Stomach (tissue), 4 donors: Measurements from ENCODE around the gene CENPH.

Source experiments
- POLR2AphosphoS5 ChIP-seq, 3 donors: sonication (generic); formaldehyde crosslinking; IDR thresholded peaks; one replicate each; pipeline ENCODE4 v1.6.1; 2016; ENCODE audit warnings: antibody characterized with exemption in 3 of 3
- TF ChIP-seq, protein P1 (sequence below), 7 experiments: fragments of 450-650 bp in 4 of 7; fragments of 200-600 bp in 3 of 7; sonication (generic) in 3 of 7; IDR thresholded peaks; one replicate each; pipeline ENCODE4 v1.5.1; 2016 to 2019; ENCODE audit warnings: antibody characterized with exemption in 7 of 7, control low read depth in 2 of 7, mild to moderate bottlenecking in 1 of 7

DNA sequence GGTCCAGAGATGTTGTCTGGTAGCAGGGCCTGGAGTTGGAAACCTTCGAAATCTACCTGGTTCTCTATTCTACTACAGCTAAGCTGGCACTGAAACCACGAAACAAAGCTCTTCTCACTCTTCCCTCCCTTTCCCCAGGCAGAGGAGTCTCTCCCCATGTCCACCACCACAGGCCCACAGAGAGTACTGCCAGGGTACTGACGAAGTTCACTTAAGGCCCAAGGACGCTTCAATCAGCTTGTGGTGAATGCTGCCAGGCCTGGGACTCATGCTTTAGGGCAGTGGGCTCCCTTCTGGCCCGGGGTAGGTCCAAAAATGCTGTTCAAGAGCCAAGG is 39.7 kb upstream of the CENPH start:
- TF ChIP-seq, protein P1, sequence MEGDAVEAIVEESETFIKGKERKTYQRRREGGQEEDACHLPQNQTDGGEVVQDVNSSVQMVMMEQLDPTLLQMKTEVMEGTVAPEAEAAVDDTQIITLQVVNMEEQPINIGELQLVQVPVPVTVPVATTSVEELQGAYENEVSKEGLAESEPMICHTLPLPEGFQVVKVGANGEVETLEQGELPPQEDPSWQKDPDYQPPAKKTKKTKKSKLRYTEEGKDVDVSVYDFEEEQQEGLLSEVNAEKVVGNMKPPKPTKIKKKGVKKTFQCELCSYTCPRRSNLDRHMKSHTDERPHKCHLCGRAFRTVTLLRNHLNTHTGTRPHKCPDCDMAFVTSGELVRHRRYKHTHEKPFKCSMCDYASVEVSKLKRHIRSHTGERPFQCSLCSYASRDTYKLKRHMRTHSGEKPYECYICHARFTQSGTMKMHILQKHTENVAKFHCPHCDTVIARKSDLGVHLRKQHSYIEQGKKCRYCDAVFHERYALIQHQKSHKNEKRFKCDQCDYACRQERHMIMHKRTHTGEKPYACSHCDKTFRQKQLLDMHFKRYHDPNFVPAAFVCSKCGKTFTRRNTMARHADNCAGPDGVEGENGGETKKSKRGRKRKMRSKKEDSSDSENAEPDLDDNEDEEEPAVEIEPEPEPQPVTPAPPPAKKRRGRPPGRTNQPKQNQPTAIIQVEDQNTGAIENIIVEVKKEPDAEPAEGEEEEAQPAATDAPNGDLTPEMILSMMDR (IDR thresholded peaks at IDR 0.05), result no peak
- no peak for TF ChIP-seq POLR2AphosphoS5 (IDR thresholded peaks at IDR 0.05)
